Muscle of arm (tissue), 12 donors: ENCODE measurements around the gene D2HGDH. TPM values are rescaled to one million over a fixed set of nuclear protein-coding genes. Genes with fewer than 3 reads are reported as not detected.
"Not testable (repeated sequence)": the region's sequence is repeated elsewhere in the genome, so short reads cannot be mapped to it uniquely, and the experiment has no call there.

ENCODE experiments used
- DNase-seq: peaks from one replicate; pipeline ENCODE4 v3.0.0-alpha.2; 2013
- polyA plus RNA-seq, 12 donors: library from polyadenylated mRNA; unstranded; fragments of 120-200 nt; gene quantifications; one replicate each; pipeline ENCODE4 v1.2.1, GENCODE V29; 2013; ENCODE audit not compliant: insufficient read length in 12 of 12

Gene D2HGDH
- polyA plus RNA-seq, 12 donors = 14.2 to 34.5 (median 19.8) TPM; not detected in 1

GRCh38 chr2:241768251-241768711 lies 33.9 kb downstream of the D2HGDH start:
- DNase-seq = no peak

GRCh38 chr2:241768850-241769249 lies 34.4 kb downstream of the D2HGDH start:
- no peak for DNase-seq

- no peak for DNase-seq
Observed at GRCh38 chr2:241769819-241770184, 35.4 kb downstream of the D2HGDH start.

GRCh38 chr2:241770185-241770935 lies 35.9 kb downstream of the D2HGDH start:
- no peak for DNase-seq

GRCh38 chr2:241770936-241771285 lies 36.5 kb downstream of the D2HGDH start:
- DNase-seq = no peak

- DNase-seq = peak; percentile 65
Observed at GRCh38 chr2:241771286-241772062, 37.0 kb downstream of the D2HGDH start.

- DNase-seq = no peak
Observed at GRCh38 chr2:241772063-241772499, 37.7 kb downstream of the D2HGDH start.

- no peak for DNase-seq
Observed at GRCh38 chr2:241773511-241774418, 39.3 kb downstream of the D2HGDH start.

- no peak for DNase-seq
Observed at GRCh38 chr2:241774419-241775222, 40.2 kb downstream of the D2HGDH start.

GRCh38 chr2:241775223-241776177 lies 41.1 kb downstream of the D2HGDH start:
- DNase-seq = no peak

- DNase-seq = no peak
Observed at GRCh38 chr2:241776336-241777169, 42.1 kb downstream of the D2HGDH start, which contains the start of gene GAL3ST2. Gene GAL3ST2, plus strand, starts transcription at chr2:241776822. Its CDS starts 134 bp downstream, at chr2:241776956.

- DNase-seq = no peak
Observed at GRCh38 chr2:241777170-241777685, 42.8 kb downstream of the D2HGDH start.

- no peak for DNase-seq
Observed at GRCh38 chr2:241777686-241778627, 43.5 kb downstream of the D2HGDH start.

- DNase-seq = no peak
Observed at GRCh38 chr2:241780939-241781569, 46.6 kb downstream of the D2HGDH start.

GRCh38 chr2:241782053-241782452 lies 47.6 kb downstream of the D2HGDH start:
- not testable (repeated sequence) for DNase-seq

GRCh38 chr2:241788135-241788534 lies 53.7 kb downstream of the D2HGDH start:
- DNase-seq = no peak

- no peak for DNase-seq
Observed at GRCh38 chr2:241788572-241788971, 54.1 kb downstream of the D2HGDH start.
